Activated T-cell treated with anti-CD3 and anti-CD28 coated beads, Interleukin-2, amount 50 U/mL, for 4 hours (primary cell): ENCODE results near the gene ACAT2. TPM values are rescaled to one million over a fixed set of nuclear protein-coding genes. Genes with fewer than 3 reads are reported as not detected.
A peak's percentile ranks its signal among the peaks of the same experiment; 100 is the strongest.
"Not testable (repeated sequence)": the region's sequence is repeated elsewhere in the genome, so short reads cannot be mapped to it uniquely, and the experiment has no call there.

Experiments used
- ATAC-seq, 2 donors: fragments of 200-7000 bp; cut with Tn5 transposase; one replicate each; pipeline ENCODE4 v1.10.0; 2021
- DNase-seq: peaks from one replicate; pipeline ENCODE4 v3.0.0-alpha.2; 2020
- H3K27me3 Mint-ChIP-seq: one replicate; pipeline ENCODE4 v1.8.0; 2021; ENCODE audit warnings: low read depth, mixed read lengths
- H3K36me3 Mint-ChIP-seq: one replicate; pipeline ENCODE4 v1.8.0; 2022; ENCODE audit warnings: mixed read lengths; ENCODE audit not compliant: insufficient read depth
- H3K4me1 Mint-ChIP-seq: one replicate; pipeline ENCODE4 v1.8.0; 2021; ENCODE audit warnings: low read depth, mixed read lengths
- H3K4me3 Mint-ChIP-seq: one replicate; pipeline ENCODE4 v1.8.0; 2021; ENCODE audit warnings: mild to moderate bottlenecking, moderate library complexity, mixed read lengths
- H3K9me3 Mint-ChIP-seq: one replicate; pipeline ENCODE4 v1.8.0; 2021; ENCODE audit warnings: mixed read lengths
- total RNA-seq, 3 donors: library from RNA; stranded (reverse); gene quantifications; one replicate each; pipeline ENCODE4 v1.2.1, GENCODE V29; 2021

Gene ACAT2
- total RNA-seq: 10 to 100 TPM; 37.2 to 49.0 (median 44.1) TPM

- Mint-ChIP-seq H3K4me3 (peak within 1 kb of the TSS; percentile 92), H3K4me1 (peaks cover 28% of the 10 kb centered on the region), H3K27me3 (no peaks in the 10 kb centered on the region), H3K9me3 (no peaks in the 10 kb centered on the region), H3K36me3 (peaks cover 20% of the 10 kb centered on the region)
- DNase-seq (peak; percentile 85), ATAC-seq (peak; percentile 97)
These were observed at the start of gene ACAT2 for GRCh38 chr6:159761873-159762680. TSS of gene ACAT2 (plus strand) at chr6:159762045. CDS start at chr6:159762088, 43 bp downstream.

DNA sequence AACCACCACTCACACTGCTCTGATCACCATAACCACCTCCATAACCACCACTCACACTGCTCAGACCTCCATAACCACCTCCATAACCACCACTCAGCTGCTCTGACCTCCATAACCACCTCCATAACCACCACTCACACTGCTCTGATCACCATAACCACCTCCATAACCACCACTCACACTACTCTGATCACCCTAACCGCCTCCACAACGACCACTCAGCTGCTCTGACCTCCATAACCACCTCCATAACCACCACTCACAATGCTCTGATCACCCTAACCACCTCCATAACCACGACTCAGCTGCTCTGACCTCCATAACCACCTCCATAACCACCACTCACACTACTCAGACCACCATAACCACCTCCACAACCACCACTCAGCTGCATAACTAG, 49.5 kb upstream of the ACAT2 start:
- not testable (repeated sequence) for H3K27me3 Mint-ChIP-seq, H3K4me1 Mint-ChIP-seq

GRCh38 chr6:159713984-159714383, 47.9 kb upstream of the ACAT2 start:
- DNase-seq (no peak), ATAC-seq (no peak)
- H3K36me3 Mint-ChIP-seq: no peaks in the 10 kb centered on the region
- H3K4me1 Mint-ChIP-seq: peaks cover 3% of the 10 kb centered on the region
- no peak overlapping the region for H3K4me3 Mint-ChIP-seq
- H3K9me3 Mint-ChIP-seq: no peaks in the 10 kb centered on the region
- H3K27me3 Mint-ChIP-seq: no peaks in the 10 kb centered on the region

More for the DNA sequence above, 49.5 kb upstream of the ACAT2 start:
- not testable (repeated sequence) for ATAC-seq, DNase-seq, H3K9me3 Mint-ChIP-seq, H3K36me3 Mint-ChIP-seq, H3K4me3 Mint-ChIP-seq

GRCh38 chr6:159714404-159714803, 47.4 kb upstream of the ACAT2 start:
- ATAC-seq (no peak), DNase-seq (no peak)
- no peaks in the 10 kb centered on the region for H3K27me3 Mint-ChIP-seq
- H3K9me3 Mint-ChIP-seq: no peaks in the 10 kb centered on the region
- H3K4me1 Mint-ChIP-seq: peaks cover 3% of the 10 kb centered on the region
- no peak overlapping the region for H3K4me3 Mint-ChIP-seq
- H3K36me3 Mint-ChIP-seq: no peaks in the 10 kb centered on the region

GRCh38 chr6:159715166-159715565, 46.7 kb upstream of the ACAT2 start:
- ATAC-seq (no peak), DNase-seq (no peak)
- Mint-ChIP-seq H3K9me3 (no peaks in the 10 kb centered on the region), H3K27me3 (no peaks in the 10 kb centered on the region), H3K36me3 (no peaks in the 10 kb centered on the region), H3K4me1 (peaks cover 3% of the 10 kb centered on the region), H3K4me3 (no peak overlapping the region)

- no peaks in the 10 kb centered on the region for H3K9me3 Mint-ChIP-seq
- H3K27me3 Mint-ChIP-seq: no peaks in the 10 kb centered on the region
- H3K4me1 Mint-ChIP-seq: peaks cover 3% of the 10 kb centered on the region
- no peaks in the 10 kb centered on the region for H3K36me3 Mint-ChIP-seq
- DNase-seq (no peak), ATAC-seq (no peak)
- H3K4me3 Mint-ChIP-seq: no peak overlapping the region
These were observed 46.2 kb upstream of the ACAT2 start for GRCh38 chr6:159715605-159716004.

DNA sequence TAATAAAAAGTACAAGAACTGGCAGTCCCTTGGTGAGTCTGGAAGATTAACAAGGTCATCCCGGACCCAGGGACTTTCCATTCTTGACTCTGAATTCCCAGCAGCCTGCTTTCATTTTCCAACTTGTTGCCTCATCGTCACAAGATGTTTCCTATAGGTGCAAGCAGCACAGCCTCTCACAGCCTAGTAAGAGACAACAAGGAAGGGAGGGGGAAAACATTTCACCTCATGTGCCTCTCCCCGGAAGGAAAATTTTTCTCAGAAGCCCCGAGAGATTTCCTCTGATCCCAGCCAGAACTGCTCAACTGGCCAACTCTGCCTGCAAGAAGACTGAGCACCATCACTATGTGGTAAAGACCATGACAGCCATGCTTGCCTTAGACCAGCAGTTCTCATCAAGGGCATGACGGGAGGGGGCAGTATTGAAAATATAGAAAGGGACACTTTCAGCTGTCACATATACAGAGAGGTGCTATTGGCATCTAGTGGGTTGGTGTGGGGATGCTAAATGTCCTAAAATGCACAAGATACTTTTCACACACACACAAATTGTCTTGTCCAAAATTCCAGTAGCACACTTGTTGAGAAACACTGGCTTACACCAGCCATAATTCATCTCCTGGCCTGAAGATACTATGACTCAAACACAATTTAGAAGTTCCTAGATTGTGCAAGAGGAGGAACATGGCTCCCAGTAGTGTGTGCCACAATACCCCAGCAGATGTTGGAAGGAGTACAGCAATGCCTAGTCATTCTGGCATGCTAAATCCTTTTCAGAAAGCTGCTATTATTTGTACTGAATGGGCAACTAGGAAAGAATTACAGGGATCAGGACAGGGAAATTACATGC, 45.4 kb upstream of the ACAT2 start:
- H3K4me3 Mint-ChIP-seq: no peak overlapping the region

DNA sequence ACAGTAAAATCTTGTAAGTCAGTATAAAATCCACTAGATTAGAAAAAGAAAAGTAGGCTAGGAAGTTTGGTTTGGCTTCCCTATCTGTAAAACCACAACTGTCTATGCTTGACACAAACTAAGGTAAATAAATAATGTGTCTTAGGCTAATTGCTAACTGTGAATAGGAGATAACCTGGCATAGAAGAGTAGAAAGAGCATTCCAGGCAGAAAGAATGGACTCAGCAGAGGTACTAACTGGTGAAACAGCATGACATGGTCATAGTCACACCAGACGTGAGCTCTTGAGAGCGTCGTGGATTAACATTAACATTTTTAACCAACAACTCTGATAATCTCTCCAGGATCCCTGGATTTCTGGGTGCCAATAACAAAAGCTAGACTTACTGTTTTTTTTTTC, 43.2 kb upstream of the ACAT2 start:
- Mint-ChIP-seq H3K36me3 (peaks cover 10% of the 10 kb centered on the region), H3K27me3 (no peaks in the 10 kb centered on the region), H3K4me1 (peaks cover 9% of the 10 kb centered on the region), H3K4me3 (no peak overlapping the region), H3K9me3 (no peaks in the 10 kb centered on the region)
- no peak for ATAC-seq
- DNase-seq: no peak

More for the DNA sequence above, 45.4 kb upstream of the ACAT2 start:
- no peak for DNase-seq
- Mint-ChIP-seq H3K9me3 (no peaks in the 10 kb centered on the region), H3K4me1 (peaks cover 3% of the 10 kb centered on the region), H3K36me3 (no peaks in the 10 kb centered on the region), H3K27me3 (no peaks in the 10 kb centered on the region)
- ATAC-seq: no peak

GRCh38 chr6:159719287-159719686, 42.6 kb upstream of the ACAT2 start:
- Mint-ChIP-seq H3K27me3 (no peaks in the 10 kb centered on the region), H3K9me3 (no peaks in the 10 kb centered on the region), H3K4me3 (no peak overlapping the region), H3K4me1 (peaks cover 9% of the 10 kb centered on the region), H3K36me3 (peaks cover 10% of the 10 kb centered on the region)
- ATAC-seq (no peak), DNase-seq (no peak)

GRCh38 chr6:159720708-159721107, 41.1 kb upstream of the ACAT2 start:
- Mint-ChIP-seq H3K36me3 (peaks cover 10% of the 10 kb centered on the region), H3K27me3 (no peaks in the 10 kb centered on the region), H3K4me1 (peaks cover 6% of the 10 kb centered on the region), H3K9me3 (no peaks in the 10 kb centered on the region), H3K4me3 (no peak overlapping the region)
- DNase-seq (peak; percentile 17), ATAC-seq (no peak)

DNA sequence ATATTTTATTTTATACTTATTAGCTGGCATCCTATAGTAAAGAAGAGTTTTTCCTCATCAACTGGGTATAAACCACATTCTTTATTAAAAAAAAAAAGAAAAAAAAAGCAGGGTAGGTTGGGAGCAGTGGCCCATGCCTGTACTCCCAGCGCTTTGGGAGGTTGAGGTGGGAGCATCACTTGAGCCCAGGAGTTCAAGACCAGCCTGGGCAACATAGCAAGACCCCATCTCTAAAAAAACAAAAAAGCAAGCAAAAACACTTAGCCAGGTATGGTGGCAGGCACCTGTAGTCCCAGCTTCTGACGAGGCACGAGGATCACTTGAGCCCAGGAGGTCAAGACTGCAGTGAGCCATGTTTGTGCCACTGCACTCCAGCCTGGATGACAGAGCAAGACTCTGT, 39.9 kb upstream of the ACAT2 start:
- not testable (repeated sequence) for H3K4me3 Mint-ChIP-seq, H3K9me3 Mint-ChIP-seq, ATAC-seq, H3K27me3 Mint-ChIP-seq, DNase-seq, H3K36me3 Mint-ChIP-seq
- peaks cover 14% of the 10 kb centered on the region for H3K4me1 Mint-ChIP-seq

- Mint-ChIP-seq H3K27me3 (no peaks in the 10 kb centered on the region), H3K36me3 (peaks cover 10% of the 10 kb centered on the region), H3K9me3 (no peaks in the 10 kb centered on the region), H3K4me3 (no peak overlapping the region), H3K4me1 (peaks cover 14% of the 10 kb centered on the region)
- DNase-seq: no peak
- no peak for ATAC-seq
These were observed 39.2 kb upstream of the ACAT2 start for GRCh38 chr6:159722655-159723054.

GRCh38 chr6:159723259-159723658, 38.6 kb upstream of the ACAT2 start:
- Mint-ChIP-seq H3K4me1 (peaks cover 14% of the 10 kb centered on the region), H3K27me3 (no peaks in the 10 kb centered on the region), H3K4me3 (no peak overlapping the region), H3K36me3 (peaks cover 10% of the 10 kb centered on the region), H3K9me3 (no peaks in the 10 kb centered on the region)
- DNase-seq: no peak
- ATAC-seq: no peak

- Mint-ChIP-seq H3K4me1 (peaks cover 27% of the 10 kb centered on the region), H3K9me3 (no peaks in the 10 kb centered on the region)
These were observed 37.1 kb upstream of the ACAT2 start for GRCh38 chr6:159724778-159725177.

More at GRCh38 chr6:159724778-159725177, 37.1 kb upstream of the ACAT2 start:
- peaks cover 10% of the 10 kb centered on the region for H3K36me3 Mint-ChIP-seq
- peak overlapping the region; percentile 31 for H3K4me3 Mint-ChIP-seq
- ATAC-seq: no peak
- no peak for DNase-seq
- no peaks in the 10 kb centered on the region for H3K27me3 Mint-ChIP-seq
